ENCODE results near the gene PLP1.

The PLP1 gene

GRCh38 chrX:103831342-103831802 is 54.7 kb downstream of the PLP1 start:
- peak; percentile 75 for DNase-seq

DNA sequence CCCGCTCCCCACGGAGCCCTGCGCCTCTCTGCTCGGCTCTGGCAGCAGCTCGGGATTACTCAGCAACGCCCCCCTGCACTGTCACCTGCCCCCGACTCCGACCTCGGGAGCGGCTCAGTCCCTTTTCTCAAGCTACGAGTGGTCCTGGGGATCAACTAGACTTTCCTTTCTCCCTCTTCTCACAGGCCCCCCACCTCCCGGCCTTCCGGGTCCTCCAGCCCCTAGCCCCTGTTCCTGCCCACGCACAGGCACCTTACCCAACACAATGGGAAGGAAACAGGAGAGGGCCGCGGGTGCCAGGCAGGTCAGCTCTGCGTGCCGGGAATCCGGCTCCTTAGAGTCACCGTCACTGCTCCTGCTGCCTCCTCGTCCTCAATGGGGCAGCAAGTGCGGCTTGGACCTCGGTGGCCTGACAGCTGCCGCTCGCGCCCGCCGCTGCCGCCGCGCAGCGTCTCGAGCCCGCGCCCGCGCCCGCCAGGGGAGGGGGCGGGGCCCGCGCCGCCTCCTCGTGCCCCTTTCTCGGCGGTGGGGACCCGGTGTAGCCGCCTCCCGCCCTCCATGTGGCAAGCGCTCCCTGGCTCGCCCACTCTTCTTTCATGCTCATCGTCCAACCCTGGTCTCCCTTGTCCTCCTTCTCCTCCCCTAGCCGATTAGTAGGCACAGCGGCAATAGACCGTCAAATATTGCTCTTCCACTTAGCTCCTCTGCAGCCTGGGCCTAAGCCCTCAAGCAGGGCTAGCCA is 55.3 kb downstream of the PLP1 start, which contains the start of gene RAB9B:
RAB9B (minus strand) TSS at position 455 of the 742 bp plus-strand sequence. CDS start 6,473 bp downstream, outside the sequence.
- peak; percentile 34 for DNase-seq

- no peak for DNase-seq
Measured at GRCh38 chrX:103839404-103839803, 62.8 kb downstream of the PLP1 start.

All from CD4-positive, alpha-beta T cell treated with Interleukin-6 for 4 hours (primary cell).